ENCODE results near the gene ARSG.
A peak's percentile ranks its signal among the peaks of the same experiment; 100 is the strongest.
"Not testable (repeated sequence)": the region's sequence is repeated elsewhere in the genome, so short reads cannot be mapped to it uniquely, and the experiment has no call there.

Gene ARSG

DNA sequence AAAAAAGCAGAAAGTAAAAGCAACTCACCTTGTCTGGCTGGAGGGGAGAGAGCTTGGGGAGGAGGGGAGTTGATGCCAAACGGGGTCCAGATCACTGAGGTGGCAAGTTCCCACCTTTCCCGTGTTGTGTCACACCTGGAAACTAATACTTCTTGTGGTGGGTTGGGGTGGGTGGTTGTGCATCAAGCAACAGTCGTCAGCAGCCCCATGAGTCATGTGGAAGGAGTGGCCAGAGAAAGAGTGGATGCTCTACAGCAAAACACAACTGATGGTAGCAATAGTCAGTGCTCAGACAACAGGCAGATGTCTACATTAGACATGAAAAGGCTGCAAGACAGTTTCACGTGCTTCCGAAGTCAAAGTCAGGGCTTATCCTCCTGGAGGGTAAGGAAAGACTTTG lies 35.4 kb downstream of the ARSG start:
- DNase-seq (ENCODE audit: extremely low read depth in 1 of 2, low read depth in 1 of 2) = no peak

DNA sequence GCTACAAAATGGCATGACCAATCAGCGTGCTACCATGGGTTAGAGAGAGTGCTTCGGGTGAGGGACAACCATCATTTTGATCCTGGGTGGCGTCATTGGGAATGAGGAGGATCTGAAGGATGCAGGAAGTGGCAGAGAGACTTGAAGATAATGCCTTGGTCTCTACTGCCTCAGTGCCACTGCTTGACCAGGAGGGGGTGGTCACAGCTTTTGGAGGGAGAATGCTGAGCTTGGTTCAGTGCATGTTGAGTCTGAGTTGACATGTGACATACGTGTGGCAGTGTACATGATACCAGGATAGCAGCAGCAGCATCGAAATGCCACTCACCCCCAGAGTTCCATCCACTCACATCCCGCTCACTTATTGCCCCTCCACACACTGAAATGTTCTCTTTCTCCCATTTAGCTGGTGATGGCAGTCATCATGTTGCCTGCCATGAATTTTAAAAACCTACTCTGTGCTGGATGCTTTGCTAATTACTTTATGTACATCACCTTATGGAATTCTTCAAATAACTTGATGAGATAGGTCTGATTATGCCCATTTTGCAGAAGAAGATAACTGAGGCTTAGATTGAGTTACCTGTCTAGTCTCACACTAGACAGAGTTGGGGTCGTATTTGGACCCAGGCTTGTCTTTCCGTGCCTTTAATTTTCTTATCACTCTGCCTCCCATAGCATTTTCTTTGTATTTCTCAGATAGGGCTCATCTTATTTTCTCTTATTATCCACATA lies 36.7 kb downstream of the ARSG start:
- DNase-seq (ENCODE audit: extremely low read depth in 1 of 2, low read depth in 1 of 2) = no peak

DNA sequence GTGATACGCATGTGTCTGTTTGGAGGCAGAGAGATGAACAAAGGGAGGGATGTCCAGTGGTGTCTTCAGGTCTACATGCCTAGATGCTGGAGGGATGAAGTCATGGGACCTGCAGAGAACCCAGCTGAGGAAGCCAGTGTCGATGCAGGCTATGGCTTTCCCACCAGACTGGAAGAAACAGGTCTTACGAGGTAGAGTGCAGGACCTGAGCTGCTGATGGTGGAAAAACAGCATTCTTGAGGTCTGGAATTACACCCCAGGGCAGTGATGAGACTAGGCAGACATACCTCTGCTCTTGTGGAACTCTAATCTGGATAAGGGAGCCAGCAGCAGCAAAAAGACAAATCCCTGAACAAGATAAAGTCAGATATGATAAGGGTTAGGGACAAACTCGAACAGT lies 37.4 kb downstream of the ARSG start:
- no peak for DNase-seq (ENCODE audit: extremely low read depth in 1 of 2, low read depth in 1 of 2)

DNA sequence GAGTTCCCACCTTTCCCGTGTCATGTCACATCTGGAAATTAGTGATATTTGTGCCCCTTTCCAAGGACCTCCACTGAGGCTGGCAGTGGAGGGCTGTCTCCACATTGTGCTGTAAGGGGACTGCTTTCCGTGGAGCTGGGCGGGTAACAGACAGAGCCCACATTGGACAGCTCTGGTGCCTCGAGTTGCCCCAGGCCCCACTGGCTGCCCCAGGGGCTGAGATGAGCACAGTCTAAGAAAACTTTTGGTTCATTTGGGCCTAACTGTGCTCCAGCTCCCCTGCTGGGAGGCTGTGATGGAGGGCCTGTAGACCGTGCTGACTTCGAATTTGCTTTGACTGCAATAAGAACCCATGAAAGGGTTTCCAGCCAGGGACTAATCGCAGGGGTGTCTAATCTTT lies 38.0 kb downstream of the ARSG start:
- no peak for DNase-seq (ENCODE audit: extremely low read depth in 1 of 2, low read depth in 1 of 2)

DNA sequence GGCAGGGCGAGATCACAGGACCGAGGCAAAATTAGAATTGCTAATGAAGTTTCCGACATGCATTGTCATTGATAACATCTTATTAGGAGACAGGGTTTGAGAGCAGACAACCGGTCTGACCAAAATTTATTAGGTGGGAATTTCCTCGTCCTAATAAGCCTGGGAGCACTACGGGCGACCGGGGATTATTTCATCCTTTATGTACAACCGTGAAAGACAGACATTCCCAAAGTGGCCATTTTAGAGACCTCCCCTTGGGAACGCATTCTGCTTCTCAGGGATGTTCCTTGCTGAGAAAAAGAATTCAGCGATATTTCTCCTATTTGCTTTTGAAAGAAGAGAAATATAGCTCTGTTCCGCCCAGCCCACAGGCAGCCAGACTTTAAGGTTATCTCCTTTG lies 40.6 kb downstream of the ARSG start:
- DNase-seq (ENCODE audit: extremely low read depth in 1 of 2, low read depth in 1 of 2) = not testable (repeated sequence)

DNA sequence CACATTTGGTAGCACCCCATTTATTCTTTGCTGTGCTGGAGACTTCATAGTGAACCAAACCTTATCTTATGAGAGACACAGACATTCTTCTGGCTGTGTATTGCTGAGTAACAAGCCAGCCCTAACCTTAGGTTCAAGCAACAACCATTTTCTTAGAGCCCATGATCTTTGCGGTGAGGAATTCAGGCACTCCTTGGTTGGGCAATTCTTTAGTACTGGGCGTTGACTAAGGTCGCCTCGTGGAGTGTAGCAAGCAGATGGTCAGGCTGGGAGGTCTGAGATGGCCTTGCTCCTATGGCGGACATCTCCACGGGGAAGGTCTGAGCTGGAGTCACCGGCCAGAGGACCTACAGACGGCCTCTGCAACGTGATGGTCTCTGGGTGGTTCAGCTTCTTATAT lies 43.1 kb downstream of the ARSG start:
- DNase-seq (ENCODE audit: extremely low read depth in 1 of 2, low read depth in 1 of 2) = no peak

DNA sequence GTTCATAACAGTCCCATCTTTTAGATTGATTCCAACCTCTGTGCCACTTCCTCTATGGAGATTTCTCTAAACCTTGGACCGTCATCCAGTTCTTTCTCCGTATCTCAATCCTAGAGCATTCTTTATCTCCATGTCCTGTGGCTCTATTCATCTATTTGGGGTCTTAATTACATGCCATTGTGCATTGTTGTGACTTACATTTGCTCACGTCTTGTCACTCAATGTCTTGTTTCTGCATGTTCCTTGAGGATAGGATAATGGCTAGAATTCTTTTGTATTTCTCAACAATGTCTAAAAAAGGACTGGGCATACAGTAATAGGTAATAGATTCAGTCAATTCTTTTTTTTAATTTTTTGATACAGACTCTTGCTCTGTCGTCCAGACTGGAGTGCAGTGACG lies 50.2 kb downstream of the ARSG start:
- no peak for DNase-seq (ENCODE audit: extremely low read depth in 1 of 2, low read depth in 1 of 2)

DNA sequence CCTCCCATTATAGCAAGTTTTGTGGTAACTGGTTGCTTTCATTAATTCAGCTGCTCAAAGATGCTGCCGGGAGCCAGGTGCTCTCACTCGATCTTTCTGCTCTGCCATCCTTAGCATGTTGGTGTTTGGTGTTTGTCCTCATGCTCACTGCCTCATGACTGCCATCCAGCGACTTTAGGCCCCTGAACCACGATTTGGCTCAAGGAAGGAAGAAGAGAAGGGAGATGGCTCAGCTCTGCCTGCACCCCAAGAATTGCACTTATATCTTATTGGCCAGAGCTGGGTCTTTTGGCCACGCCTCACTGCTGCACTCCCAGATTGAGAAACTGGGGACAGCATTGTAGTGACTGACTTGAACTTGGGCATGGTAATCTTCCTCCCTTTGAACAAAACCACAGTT lies 52.7 kb downstream of the ARSG start:
- DNase-seq (ENCODE audit: extremely low read depth in 1 of 2, low read depth in 1 of 2) = no peak

DNA sequence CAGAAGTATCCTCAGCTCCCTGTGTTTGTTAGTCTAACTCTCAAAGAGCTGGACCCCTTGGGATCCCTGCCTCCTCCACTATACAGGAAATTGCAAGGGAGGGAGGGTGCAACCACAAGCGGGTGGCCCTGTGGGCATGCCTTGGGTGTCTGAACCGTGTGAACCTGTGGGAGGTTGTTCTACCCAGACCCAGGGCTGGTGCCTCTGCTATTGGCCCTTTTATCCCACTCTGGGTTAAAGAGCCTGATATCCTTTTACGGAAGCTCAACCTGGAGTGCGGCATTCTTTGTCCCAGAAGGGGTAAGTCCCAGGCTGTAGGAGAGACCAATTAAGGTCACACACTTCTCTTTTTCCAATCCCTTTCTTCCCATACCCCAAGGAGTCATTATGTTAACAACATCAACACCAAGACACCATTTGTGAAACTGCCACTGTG lies 53.4 kb downstream of the ARSG start:
- peak in 1 of 2 donors; percentile 30 for DNase-seq (ENCODE audit: extremely low read depth in 1 of 2, low read depth in 1 of 2)

DNA sequence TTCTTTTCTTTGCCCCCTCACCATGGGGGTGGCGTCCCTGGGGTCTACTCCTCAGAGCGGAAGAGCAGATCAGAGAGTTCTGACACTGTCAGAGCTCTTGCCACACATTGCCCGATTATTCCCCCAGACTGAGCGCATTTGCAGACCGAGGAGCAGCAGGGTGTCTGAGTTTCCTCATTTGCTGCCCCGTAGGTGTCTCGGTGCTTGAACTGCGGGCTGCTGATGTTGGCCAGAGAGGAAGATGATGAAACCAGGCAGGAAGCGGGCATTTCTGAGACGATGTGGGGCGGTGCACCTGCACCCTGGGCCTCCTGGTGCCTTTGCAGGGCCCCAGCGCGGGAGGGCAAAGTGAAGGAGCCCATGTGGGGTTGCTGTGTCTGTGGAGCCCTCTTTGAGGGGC lies 55.2 kb downstream of the ARSG start:
- peak in 1 of 2 donors; percentile 31 for DNase-seq (ENCODE audit: extremely low read depth in 1 of 2, low read depth in 1 of 2)

DNA sequence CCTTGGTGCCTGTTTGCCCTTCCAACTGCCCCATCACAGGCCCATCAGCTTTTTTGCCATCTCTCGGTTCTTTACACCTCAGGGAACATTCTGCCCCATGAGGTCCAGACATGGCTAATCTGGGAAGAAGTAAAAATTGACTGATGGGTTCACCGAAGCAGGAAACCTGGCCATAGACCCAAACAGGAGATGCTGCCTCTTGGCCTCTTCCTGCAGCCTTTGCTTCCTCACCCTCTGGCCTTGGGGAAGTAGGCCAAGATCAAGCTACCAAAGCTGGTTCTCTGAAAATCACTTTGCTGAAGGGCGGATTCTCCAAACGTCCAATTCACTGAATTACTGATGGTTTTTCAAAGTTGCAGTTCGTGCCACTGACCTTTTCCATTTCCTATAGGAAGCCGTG lies 56.1 kb downstream of the ARSG start:
- DNase-seq (ENCODE audit: extremely low read depth in 1 of 2, low read depth in 1 of 2) = no peak

DNA sequence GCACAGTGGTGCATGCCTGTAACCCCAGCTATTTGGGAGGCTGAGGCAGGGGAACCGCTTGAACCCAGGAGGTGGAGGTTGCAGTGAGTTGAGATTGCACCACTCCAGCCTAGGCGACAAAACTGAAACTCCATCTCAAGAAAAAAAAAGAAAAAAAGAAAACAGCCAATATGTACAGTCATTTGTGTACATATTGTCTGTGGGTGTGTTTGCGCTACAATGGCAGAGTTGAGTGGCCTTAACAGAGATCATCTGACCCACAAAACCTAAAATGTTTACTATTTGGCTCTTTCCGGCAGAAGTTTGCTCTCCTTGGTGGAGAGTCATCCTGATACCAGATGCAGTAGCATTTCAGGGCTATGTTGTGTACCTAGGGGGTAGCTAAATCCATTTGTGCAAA lies 57.9 kb downstream of the ARSG start:
- DNase-seq (ENCODE audit: extremely low read depth in 1 of 2, low read depth in 1 of 2) = no peak

DNA sequence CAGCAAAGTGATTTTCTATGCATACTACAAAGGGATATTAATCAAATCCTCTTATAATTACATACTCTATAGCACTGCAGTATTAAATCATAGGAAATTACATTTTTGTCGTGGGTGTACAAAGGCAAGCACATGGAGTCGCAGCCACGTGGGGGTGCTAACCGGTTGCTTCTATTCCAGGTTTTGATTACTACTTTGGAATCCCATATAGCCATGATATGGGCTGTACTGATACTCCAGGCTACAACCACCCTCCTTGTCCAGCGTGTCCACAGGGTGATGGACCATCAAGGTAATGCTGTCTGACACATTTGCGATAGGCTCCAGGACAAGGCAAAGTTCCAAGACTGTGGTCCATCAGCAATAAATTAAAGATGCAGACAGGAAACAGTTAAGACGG lies 60.1 kb downstream of the ARSG start:
- no peak for DNase-seq (ENCODE audit: extremely low read depth in 1 of 2, low read depth in 1 of 2)

DNA sequence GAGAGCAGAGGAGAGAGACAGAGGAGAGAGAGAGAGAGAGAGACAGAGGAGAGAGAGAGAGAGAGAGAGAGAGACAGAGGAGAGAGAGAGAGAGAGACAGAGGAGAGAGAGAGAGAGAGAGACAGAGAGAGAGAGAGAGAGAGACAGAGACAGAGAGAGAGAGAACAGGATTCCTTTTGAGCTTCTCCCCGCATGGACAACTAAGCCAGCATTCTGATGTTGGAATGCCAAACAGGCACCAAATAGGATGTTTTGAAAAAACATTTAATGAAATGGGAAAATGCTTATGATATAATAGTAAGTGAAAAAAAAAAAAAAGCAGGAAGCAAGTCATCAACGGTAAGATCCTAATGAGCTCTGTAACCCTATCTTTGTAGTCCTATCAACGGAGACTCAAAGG lies 60.7 kb downstream of the ARSG start:
- no peak for DNase-seq (ENCODE audit: extremely low read depth in 1 of 2, low read depth in 1 of 2)

DNA sequence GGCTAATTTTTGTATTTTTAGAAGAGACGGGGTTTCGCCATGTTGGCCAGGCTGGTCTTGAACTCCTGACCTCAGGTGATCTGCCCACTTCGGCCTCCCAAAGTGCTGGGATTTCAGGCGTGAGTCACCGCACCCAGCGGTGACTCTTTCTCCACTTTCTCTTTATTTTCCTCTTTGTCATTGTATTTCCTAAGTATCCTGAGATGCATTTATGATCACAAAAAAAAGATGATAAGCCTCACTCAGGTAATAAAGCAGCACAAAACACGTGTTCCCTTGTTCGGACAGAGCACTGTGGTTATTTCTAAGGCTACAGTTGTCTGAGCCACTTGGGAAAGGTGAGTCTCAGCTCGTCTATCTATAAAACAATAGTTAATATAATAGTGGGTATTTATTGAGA lies 61.4 kb downstream of the ARSG start:
- not testable (repeated sequence) for DNase-seq (ENCODE audit: extremely low read depth in 1 of 2, low read depth in 1 of 2)

DNA sequence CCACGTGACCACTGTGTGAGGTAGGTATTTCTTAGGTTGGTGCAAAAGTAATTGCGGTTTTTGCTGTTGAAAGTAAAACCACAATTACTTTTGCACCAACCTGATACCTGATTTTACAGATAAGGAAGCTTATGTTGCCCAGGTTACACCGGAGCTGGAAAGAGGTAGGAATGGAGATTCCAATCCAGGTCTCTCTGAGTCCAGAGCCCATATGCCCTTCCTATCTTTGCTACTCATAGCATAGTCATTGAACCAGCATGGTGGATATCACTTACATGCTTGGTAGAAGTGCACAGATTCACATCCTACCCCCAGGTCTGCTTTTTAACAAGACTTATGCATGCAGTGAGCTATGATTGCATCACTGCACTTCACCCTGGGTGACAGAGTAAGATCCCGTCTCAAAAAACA lies 61.8 kb downstream of the ARSG start:
- no peak for DNase-seq (ENCODE audit: extremely low read depth in 1 of 2, low read depth in 1 of 2)

DNA sequence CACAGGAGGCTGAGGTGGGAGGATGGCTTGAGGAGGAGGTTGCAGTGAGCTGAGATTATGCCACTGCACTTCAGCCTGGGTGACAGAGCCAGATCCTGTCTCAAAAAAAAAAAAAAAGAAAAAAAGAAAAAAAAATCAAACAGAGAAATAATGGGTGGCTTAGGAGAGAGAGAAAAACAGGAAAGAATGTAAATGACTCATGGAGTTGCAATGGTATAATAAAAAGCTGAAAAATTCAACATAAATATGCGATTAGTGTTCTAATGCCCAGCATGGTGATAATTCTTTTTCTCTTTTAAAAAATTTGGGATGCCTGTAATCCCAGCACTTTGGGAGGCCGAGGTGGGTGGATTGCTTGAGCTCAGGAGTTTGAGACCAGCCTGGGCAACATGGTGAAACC lies 63.0 kb downstream of the ARSG start:
- DNase-seq (ENCODE audit: extremely low read depth in 1 of 2, low read depth in 1 of 2) = not testable (repeated sequence)

DNA sequence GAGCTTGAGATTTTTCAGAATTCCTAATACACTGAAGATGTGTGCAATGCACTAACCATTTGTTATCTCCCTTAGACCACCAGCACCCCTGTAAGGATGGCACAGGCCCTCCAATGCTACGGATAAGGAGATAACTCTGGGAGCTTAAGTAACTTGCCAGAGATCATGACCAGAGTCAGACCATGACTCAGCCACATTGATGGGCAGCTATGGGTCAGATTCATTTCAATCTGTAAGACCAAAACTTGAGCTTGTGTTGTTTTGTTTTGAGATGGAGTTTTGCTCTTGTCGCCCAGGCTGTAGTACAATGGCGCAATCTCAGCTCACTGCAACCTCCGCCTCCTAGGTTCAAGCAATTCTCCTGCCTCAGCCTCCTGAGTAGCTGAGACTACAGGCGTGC lies 63.8 kb downstream of the ARSG start:
- DNase-seq (ENCODE audit: extremely low read depth in 1 of 2, low read depth in 1 of 2) = not testable (repeated sequence)

DNA sequence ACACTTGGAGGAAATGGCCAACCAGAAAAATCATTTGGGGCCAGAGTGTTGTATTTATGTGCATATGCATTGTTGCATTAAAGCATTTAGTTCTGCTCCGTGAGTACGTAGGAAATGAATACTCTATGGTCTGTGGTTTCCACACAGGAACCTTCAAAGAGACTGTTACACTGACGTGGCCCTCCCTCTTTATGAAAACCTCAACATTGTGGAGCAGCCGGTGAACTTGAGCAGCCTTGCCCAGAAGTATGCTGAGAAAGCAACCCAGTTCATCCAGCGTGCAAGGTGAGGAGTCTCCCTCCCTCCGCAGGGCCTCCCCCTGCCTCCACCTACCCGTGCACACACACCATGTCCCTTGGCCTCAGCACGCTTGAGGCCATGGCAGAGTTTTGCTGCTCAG lies 65.2 kb downstream of the ARSG start:
- peak in 1 of 2 donors; percentile 27 for DNase-seq (ENCODE audit: extremely low read depth in 1 of 2, low read depth in 1 of 2)

DNA sequence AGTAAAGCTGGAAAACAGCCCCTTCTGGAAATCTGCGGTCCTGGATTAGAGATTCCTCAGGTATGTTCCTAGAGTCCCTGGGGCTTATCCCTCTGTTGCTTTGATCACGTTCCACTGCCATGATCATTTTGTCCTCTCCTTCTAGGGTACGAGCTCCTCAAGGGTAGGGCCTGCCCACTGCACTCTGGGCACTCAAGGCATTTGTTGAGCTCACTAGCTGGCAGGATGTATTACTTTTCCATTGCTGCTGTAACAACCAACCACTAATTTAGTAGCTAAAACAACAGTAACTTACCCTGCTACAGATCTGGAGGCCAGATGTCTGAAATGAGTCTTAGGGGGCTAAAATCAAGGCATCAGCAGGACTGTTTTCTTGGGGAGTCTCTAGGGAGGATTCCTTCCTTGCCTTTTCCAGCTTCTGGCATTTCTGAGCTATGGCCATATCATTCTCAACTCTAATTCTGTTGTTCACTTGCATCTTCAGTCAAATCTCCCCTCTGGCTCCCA lies 65.7 kb downstream of the ARSG start:
- no peak for DNase-seq (ENCODE audit: extremely low read depth in 1 of 2, low read depth in 1 of 2)

DNA sequence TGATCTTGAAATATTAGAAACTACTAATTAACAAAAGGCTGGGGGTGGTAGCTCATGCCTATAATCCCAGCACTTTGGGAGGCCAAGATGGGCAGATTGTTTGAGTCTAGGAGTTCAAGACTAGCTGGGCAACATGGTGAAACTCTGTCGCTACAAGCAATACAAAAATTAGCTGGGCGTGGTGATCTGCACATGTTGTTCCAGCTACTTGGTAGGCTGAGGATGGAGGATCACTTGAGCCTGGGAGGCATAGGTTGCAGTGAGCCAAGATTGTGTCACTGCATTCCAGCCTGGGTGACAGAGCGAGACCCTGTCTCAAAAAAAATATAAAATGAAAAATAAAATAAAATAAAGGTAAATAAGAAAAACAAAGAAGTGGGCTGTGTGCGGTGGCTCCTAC lies 66.6 kb downstream of the ARSG start:
- no peak for DNase-seq (ENCODE audit: extremely low read depth in 1 of 2, low read depth in 1 of 2)

DNA sequence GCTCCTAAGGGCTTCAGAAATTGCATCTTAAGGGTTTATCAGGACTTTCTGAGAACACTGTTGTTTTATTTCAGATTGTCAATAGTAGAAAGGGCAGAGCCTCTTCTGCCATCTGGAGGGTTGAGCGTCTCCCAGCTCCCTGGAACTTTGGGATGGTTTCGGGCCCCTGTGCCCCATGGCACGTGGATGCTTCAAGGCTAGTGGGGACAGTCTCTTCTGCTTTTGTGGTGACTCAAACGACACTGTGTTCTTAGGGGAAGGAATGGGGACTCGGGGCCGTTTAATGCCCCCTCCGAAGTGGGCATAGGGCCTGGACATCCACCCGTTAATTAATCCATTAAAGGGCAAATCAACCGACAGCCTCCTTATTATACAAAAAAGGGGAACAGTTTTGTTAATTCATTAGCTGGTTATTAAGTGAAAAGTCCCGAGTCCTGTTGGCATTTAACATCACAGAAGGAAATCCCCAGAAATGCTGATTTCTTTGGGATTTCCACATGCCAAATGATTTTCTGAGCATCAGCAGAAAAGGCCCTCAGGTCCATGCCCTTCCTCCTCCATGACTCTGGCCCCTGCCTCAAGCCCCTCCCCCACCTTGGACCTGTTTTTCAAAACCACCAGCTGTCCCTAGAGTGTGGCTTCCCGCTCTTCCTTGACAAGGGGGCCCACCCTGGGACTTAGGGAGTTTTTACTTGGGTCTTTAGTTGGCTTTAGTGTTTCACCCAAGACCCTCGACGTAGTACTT lies 68.7 kb downstream of the ARSG start:
- no peak for DNase-seq (ENCODE audit: extremely low read depth in 1 of 2, low read depth in 1 of 2)
